HG03196 (cell line): ENCODE measurements around the gene DOC2B.
"Not testable (repeated sequence)": the region's sequence is repeated elsewhere in the genome, so short reads cannot be mapped to it uniquely, and the experiment has no call there.

Experiments
- ATAC-seq: cut with Tn5 transposase; IDR thresholded peaks from one replicate; pipeline ENCODE4 v1.9.1; 2021; ENCODE audit not compliant: unreplicated experiment

DOC2B gene

DNA sequence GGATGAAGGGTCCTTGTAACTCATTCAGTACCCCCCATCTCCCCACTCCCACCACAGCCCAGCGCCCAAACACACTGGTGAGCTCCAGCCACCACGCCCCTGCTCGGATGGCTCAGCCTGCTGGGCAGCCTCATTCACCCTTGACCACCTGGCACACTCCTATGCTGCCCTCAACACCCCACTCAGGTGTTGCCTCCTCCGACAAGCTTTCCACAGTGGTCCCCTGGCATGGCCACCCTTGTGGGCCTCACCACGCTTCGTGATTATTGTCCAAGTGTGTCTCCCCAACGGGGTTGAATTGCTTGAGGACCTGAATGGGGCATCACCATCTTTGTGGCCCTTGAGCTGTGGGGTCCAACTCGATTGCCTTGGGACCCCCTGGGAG lies 12.0 kb upstream of the DOC2B start:
- no peak for ATAC-seq

DNA sequence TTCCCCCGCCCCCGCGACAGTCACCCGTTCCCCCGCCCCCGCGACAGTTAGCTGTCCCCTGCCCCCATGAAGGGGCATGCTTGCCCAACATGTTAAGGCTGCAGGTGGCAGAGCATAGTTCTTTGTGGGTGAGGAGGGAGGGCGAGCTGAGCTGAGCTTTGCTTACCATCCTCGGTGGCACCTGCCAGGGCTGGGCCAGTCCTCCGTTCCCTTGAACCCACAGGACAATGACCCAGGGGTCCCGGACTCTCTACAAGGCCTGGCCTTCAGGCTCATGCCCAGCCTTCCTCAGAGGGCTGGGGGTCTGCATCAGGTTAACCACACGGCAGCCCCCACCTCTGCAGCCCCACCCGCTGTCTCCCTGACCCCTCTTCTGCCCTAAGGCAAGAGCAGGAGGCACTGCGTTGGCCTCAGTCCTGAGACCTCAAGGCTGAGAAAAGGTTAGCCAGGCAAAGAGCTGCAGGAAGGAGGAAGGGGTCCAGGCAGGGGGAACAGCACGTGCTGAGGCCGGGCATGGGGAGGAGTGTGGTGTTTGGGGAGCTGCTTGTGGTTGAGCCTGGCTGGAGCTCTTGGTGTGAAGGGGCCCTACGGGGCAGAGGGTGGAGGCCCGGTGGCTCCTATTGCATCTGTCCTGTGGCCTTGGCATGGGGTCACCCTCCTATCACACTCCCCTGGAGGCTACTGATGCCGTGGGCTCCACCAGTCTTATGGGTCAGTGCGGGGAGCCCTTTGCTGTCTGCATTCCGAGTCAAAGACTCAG lies 11.4 kb upstream of the DOC2B start:
- ATAC-seq, result no peak

DNA sequence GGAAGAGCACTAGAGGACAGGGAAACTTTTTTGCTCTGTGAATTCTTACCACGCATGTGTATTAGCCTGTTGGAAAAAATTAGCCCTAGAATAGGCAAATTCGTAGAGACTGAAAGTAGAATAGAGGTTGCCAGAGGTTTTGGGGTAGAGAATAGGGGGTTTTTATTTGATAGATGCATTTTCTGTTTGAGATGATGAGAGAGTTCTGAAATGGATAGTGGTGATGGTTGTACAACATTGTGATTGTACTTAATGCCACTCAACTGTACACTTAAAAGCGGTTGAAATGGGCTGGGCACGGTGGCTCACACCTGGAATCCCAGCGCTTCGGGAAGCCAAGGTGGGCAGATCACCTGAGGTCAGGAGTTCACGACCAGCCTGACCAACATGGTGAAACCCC lies 8.0 kb upstream of the DOC2B start:
- ATAC-seq, result no peak

DNA sequence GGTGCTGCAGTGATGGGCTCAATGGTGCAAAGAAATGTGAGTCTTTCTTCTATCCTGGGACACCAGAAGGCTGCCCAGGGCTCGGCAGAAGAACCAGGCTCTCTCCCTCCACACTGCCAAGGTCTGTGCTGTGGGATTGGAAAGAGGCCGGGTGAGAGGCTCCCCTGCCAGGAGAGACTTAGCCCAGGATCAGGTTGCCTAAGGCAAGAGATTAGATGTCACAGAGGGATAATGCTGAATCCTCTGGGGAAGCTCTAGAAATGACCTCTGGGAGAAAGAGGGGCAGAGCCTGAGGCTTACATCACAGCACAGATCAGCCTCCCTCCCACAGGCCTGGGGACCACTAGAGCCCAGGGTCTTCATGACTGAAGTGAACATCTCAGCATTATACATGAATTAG lies 5.7 kb upstream of the DOC2B start:
- no peak for ATAC-seq

DNA sequence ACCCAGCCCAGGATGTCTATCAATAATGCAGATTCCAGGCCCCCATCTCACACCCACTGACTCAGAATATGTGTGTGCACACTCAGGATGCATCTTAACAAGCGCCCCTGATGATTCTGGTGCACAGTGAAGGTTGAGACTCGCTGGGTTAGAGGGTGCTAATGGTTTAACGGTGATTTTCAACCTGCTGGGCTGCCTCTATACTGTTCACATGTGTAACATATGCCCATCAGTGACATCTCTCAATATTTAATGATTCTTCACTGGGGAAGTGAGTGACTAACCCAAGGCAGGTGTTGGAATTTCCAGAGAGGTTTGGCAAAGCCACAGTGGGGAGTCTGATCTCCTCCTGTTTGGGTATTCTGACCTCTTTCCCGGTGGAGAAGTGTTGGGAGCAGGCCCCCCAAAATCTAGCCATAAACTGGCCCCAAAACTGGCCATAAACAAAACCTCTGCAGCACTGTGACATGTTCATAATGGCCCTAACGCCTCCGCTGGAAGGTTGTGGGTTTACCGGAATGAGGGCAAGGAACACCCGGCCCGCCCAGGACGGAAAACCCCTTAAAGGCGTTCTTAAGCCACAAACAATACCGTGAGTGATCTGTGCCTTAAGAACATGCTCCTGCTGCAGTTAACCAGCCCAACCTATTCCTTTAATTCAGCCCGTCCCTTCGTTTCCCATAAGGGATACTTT lies 4.1 kb upstream of the DOC2B start:
- no peak for ATAC-seq

DNA sequence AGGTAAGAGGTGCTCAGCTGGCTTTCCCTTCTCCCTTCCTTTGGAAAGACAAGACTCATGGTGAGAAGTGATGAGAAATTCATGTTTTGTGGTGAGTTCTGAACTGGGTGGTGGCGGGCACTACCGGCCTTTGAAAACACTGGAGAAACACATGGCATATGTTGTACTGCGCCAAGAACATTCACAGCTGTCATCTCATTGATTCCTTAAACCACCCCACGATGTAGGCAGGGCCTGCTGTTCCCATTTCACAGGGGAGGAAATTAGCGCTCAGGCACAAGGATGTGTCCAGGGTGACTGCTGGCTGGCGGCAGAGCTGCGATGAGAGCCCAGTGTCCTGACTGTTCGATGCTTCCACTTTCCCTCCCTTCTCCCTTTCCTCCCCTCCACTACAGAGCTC lies 1.6 kb upstream of the DOC2B start:
- no peak for ATAC-seq

DNA sequence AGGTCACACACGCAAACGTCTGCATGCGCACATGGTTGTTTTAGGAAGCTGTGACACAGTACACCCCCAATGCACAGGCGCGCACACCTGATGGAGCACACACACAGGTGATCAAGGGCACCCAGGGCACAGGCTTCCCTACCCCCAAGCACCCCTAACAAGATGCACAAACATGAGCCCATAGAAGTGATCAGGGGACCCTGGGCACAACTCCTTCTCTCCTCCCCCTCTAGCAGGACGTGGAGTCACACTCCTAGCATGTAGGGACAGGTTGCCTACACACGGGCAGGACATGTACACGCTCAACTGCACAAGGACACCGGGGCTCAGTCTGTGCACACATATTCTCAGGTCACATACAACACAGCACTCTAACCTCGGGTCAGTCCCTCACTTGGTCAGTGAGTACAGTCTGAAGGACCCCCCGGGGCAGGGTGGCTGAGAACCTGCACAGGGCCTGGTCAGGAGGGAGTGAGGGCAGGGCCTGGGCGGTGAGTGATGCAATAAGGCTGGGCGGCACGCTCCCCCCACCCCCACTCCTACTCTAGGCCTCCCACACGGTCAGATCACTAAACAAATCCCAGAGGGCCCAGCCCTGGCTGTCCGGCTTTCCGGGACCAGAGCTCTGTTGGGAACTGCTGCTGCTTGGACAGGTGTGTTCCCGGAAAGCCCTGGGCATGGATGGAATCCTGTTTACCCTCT lies 751 bp upstream of the DOC2B start:
- no peak for ATAC-seq

DNA sequence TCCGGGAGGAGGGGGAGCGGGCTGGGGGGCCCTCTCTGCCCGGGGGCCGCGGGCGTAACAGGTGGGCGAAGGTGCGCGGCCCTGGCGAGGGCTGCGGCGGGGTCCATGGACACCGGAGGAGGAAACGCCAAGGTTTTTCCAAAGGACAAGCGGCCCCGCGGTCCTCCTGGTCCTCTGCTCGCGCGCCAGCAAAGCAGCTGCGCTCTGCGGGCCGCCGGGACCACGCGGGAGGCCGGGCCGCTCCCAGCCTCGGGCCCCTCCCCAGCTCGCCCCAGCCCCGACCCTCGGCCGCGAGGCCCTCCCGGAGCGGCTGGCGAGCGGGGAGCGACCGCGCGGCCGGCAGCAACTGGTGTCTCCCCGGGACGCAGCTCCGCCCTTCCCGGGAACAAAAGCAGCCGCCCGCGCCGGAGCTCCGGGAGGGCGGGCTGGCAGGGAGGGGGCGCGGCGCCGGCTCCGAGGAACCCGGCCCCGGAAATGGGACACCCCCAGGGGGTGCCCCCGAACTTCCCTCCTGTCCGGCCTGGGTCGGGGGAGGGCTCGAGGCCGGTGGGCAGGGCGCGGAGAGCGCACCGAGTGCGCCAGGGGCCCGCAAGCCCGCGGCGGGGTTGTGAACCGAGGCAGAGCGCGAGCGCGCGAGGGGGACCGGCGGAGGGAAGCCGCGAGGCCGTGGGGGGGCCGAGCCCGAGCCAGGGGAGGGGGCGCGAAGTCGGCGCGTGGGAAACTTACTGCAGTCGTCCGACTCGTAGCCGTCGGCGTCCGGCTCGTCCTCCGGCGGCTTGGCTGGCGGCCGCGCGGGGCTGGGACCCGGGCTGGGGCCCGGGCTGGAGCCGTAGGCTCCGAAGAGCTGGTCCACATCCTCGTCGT lies 837 bp downstream of the DOC2B start:
- no peak for ATAC-seq

DNA sequence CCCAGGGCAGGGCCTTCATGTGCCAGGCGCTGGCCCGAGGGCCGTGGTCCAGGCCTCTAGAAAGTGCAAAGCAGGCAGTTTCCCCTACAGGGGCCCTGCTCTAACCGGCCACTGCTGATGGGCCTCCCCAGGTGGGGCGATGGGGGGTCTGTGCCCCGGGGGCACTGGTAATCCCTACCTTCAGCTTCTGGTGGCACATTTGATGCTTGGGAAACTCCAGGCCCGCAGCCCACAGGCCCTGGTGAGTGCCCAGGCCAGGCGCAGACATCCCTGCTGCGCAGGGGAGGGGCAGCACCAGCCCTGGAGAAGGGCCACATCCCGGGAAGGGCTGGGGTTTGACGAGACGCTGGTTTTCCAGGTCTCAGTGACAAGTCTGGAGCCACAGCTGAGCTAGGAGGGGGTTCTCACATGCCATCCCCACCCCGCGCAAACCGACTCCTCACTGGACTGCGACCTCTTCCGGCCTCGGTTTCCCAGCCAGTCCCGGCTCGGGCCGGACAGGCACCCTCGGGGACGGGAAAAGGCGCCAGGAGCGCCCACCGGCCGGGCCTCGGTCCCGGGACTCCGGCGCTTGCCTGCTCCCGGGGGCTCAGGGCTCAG lies 1.6 kb downstream of the DOC2B start:
- no peak for ATAC-seq

DNA sequence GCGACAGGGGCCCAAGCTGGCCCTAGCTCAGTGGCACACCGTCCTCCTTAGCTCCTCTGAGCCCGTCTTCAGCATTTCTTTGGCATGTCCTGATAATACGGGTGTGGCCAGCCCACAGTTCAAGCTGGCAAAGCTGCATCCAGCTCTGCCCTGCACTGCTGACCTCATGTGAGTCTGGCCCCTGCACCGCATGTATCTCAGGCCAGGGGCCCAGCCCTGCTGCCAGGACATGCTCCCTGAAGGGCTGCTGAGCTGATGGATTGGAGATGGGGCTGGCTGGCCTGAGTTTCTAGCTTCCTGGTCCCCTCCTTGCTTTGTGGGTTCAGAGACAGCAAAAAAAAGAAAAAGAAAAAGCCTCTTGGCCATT lies 2.4 kb downstream of the DOC2B start:
- ATAC-seq, result no peak

DNA sequence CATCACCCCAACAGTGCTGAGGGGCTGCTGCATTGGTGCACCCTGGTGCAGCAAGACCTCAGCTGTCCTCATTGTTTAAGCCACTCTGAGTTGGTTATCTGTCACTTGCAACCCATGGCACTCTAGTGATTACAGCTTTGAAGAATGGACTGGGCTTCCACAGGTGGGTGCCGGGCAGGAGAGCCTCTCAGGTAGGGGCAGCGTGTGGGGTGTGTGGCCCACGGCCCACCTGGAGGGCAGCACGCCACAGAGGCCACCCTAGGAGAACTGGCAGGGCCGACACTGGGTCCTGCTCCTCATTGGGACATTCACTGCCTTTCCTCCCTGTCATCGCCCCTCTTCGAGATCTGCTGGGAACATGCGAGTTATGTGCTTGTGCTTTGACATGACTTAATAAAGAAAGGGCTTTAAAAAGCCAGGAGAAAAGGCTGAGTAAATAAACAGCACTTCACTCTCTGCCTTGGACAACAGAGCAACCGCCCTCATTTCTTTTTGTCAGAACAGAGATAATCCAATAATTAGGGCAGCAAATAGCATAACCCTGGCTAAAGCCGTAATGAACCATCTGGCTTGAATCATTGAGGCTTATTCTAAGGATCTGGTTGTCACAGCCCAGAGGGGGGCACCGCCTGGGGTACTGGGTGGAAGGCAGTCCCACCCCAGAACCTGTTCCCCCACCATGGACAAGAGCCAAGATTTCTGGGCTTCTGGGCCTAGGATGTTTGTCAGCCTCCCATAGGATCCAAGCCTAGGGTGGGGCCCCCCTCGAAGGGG lies 3.0 kb downstream of the DOC2B start:
- no peak for ATAC-seq

DNA sequence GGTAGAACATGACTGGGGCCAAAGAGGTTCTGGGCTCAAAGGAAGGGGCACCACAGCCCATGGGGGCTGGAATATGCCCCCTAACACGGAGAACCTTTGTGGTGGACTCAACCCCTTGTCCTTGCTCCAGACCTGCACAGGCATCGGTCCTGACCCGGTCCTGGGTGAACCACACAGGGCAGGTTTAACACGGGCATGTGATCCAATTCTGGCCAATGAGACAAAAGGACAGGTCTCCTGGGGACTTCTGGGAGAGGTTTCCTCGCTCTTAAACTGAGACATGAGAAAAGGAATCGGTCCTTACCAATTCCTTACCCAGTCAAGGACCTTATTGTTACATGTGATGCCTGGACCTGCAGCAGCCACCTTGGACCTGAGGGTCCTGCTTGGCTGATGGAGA lies 3.7 kb downstream of the DOC2B start:
- no peak for ATAC-seq

DNA sequence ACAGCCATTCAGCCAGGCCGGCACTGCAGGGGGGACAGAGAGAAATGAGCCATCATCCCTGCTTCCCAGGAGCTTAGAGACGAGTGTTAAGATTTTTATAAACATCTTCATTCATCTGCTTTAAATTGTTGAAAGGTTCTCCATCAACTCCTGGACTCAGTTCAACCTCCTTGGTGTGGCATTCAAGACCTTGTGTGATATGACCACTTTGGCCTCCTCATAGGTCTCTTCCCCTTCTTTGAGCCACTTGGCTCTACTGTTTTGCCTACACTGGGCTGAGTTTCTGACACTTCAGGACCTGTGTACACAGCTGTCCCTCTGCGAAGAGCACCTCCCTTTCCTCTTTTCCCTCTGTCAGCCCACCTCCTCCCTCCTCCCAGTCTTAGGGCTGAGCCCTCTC lies 4.3 kb downstream of the DOC2B start:
- ATAC-seq, result no peak

DNA sequence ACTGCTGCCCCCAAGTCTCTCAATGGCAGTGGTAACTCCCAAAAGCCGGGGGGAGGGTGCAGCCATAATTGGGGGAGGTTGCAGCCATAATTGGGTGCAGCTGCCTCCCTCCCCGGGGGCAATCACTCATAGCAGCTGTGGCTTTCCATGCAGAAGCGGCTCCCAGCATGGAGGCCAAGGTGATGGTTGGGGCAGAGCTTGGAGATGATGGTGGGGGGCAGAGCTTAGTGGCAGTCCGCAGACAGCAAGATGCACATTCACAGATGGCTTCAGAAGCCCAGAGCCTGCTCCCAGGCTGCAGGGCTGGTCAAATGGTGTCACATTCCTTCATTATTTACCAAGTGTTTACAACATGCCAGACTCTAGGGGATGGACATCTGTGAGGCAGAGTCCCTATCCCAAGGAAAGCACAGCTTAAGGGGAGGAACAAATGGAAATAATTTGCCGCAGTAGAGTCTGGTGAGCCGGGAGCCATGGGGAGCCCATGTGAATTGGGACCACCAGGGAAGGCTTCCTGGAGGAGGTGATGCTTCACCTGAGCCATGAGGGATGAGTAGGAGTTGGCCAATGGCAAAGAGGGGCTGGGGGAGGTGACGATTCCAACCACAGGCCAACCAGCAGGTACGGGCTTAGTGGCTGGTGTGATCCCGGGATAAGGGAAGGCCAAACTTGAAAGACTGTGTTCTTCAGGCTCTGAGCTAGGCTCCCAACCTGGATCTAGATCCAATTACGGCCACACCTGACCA lies 8.1 kb downstream of the DOC2B start:
- ATAC-seq, result no peak

DNA sequence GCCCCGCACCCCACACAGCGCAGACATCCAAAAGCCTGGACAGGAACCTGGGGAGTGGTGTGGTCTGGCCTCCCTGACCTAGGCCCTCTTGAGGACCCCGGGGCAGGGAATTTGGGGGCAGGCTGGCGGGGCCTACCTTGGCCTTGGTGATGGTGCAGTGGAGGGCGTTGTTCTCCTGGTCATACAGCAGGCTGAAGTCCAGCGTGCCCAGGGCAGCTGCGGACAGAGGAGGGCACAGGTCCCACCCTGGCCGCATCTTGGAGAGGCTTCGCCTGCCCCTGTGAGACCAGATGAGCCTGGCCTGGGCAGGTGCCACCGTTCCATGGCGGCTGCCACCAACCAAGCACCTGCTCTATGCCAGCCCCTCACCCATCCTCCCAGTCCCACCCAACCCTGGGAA lies 9.0 kb downstream of the DOC2B start:
- ATAC-seq, result no peak

DNA sequence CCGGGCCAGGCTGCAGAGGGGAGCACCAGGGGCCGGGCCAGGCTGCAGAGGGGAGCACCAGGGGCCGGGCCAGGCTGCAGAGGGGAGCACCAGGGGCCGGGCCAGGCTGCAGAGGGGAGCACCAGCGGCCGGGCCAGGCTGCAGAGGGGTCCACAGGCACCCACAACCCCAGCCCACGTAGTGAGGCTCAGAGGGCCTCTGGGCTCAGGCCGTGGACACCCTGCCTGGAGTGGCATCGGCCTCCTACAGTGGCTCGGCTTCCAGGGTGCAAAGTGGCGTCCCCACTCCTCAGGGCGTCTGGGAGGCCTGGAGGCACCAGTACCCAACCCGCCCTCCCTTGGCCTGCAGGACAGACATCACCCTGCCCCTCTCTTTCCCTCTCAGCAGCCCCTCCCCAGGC lies 9.6 kb downstream of the DOC2B start:
- ATAC-seq, result no peak

DNA sequence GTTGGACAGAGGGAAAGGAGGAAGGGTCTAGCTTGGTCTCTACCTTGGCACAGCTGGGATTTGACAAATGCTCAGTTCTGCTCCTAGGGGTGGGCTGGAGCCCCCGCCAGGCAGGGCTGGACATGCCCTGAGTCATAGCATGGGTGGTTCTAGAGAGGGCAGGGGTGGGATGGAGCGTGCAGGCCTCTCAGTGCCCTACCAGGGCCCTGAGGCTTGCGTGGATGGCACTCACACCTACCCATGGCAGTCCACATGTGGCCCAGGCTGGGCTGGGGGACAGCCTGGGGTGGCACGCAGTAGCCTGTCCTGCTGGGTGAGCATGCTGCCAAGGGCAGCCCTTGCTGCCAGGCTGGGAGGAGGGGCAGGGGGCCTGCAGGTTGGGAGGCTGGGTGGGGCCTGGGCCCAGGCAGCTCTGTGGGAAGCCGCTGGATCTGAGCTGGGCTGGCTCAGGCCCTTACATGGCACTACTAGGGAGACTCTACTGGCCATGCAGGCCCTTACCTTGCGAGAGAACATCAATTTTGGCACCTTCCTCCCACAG lies 11.2 kb downstream of the DOC2B start:
- ATAC-seq, result no peak

DNA sequence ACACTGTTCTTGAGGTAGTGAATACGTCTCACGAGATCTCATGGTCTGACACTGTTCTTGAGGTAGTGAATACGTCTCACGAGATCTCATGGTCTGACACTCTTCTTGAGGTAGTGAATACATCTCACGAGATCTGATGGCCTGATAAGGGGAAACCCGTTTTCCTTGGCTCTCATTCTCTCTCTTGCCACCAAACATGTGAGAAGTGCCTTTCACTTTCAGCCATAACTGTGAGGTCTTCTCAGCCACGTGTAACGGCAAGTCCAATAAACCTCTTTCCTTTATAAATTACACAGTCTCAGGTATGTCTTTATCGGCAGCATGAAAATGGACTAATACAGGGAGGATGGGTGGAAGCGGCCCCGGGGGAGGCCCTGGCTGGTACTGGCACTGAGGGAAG lies 12.8 kb downstream of the DOC2B start:
- not testable (repeated sequence) for ATAC-seq

DNA sequence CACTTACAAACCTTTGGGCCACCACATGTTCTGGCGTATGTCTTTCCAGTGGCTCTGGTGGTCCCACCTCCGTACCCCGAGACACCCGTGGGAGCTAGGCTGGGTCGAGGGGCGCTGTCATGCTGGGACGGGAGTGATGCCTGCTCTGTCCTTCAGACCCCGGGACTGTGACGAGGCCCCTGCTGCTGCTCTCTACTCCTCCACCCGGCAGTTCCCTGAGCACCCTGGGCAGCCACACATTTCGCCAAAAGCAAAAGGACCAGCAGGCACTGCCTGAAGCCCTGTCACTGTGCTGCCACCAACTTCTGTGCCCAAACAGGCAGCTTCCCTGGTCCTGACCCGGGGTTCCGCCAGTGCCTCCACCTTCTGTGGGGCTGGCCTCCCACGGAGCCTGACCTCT lies 15.5 kb downstream of the DOC2B start:
- no peak for ATAC-seq
